Measurements from ENCODE around the gene CAB39L.

DNA sequence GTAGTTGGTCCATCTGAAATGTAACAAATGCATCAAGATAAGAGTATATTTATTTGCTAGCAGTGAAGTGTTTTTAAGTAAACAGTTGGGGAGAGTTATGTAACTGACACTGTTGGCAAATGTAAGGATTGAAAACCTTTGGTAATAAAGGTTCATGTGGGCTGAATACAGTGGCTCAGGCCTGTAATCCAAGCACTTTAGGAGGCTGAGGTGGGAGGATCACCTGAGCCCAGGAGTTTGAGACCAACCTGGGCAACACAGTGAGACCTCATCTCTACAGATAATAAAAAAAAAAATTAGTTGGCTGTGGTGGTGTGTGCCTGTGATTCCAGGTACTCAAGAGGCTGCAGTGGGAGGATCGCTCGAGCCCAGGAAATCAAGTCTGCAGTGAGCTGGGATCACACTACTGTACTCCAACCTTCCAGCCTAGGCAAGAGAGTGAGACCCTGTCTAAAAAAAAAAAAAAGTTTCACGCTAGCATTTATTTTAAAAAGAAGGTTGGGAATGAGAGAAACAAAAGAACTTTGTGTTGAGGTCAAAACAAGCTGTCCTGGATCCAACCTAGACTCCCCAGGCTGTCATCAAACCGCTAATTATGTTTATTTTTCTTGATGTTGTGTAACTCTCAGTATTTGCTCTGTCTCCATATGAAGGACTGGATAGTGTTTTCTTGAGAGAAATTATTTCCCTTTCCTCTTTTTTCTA is 20.9 kb upstream of the CAB39L start:
- TF ChIP-seq, protein P1, sequence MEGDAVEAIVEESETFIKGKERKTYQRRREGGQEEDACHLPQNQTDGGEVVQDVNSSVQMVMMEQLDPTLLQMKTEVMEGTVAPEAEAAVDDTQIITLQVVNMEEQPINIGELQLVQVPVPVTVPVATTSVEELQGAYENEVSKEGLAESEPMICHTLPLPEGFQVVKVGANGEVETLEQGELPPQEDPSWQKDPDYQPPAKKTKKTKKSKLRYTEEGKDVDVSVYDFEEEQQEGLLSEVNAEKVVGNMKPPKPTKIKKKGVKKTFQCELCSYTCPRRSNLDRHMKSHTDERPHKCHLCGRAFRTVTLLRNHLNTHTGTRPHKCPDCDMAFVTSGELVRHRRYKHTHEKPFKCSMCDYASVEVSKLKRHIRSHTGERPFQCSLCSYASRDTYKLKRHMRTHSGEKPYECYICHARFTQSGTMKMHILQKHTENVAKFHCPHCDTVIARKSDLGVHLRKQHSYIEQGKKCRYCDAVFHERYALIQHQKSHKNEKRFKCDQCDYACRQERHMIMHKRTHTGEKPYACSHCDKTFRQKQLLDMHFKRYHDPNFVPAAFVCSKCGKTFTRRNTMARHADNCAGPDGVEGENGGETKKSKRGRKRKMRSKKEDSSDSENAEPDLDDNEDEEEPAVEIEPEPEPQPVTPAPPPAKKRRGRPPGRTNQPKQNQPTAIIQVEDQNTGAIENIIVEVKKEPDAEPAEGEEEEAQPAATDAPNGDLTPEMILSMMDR (IDR thresholded peaks at IDR 0.05; ENCODE audit: insufficient read depth, low read length, poor library complexity, severe bottlenecking), result no peak
- no peak for TF ChIP-seq EZH2phosphoT487 (conservative IDR thresholded peaks at IDR 0.05; ENCODE audit: low read length)
